Vagina (tissue), 2 donors: ENCODE results near the gene BCLAF1.

Experiments used
- CTCF ChIP-seq, 3 experiments: fragments of 450-650 bp in 2 of 3; fragments of 200-600 bp in 1 of 3; sonication (generic) in 1 of 3; IDR thresholded peaks; one replicate each; pipeline ENCODE4 v1.5.1; 2017 to 2019; ENCODE audit warnings: antibody characterized with exemption in 3 of 3, mild to moderate bottlenecking in 2 of 3, moderate library complexity in 2 of 3
- POLR2A ChIP-seq, 2 donors: fragments of 450-650 bp; IDR thresholded peaks; one replicate each; pipeline ENCODE4 v1.6.1; 2017; ENCODE audit warnings: antibody characterized with exemption in 2 of 2, mild to moderate bottlenecking in 2 of 2, moderate library complexity in 2 of 2
- POLR2AphosphoS5 ChIP-seq, 2 donors: sonication (generic); formaldehyde crosslinking; IDR thresholded peaks; one replicate each; pipeline ENCODE4 v1.9.0; 2017; ENCODE audit warnings: antibody characterized with exemption in 2 of 2, mild to moderate bottlenecking in 2 of 2, low read depth in 1 of 2; ENCODE audit not compliant: insufficient read depth in 1 of 2

- no peak for TF ChIP-seq CTCF (IDR thresholded peaks at IDR 0.05)
- no peak for TF ChIP-seq POLR2A (IDR thresholded peaks at IDR 0.05)
- no peak for TF ChIP-seq POLR2AphosphoS5 (IDR thresholded peaks at IDR 0.05; ENCODE audit: insufficient read depth in 1 of 2, low read depth in 1 of 2)
These were observed 60.8 kb downstream of the BCLAF1 start for GRCh38 chr6:136228814-136229213.
